ENCODE results near the gene SEMA4C.
A peak's percentile ranks its signal among the peaks of the same experiment; 100 is the strongest.
"Not testable (repeated sequence)": the region's sequence is repeated elsewhere in the genome, so short reads cannot be mapped to it uniquely, and the experiment has no call there.

SEMA4C gene

GRCh38 chr2:96863575-96864342, 6.1 kb downstream of the SEMA4C start:
- DNase-seq: no peak

- DNase-seq: not testable (repeated sequence)
Measured at GRCh38 chr2:96863056-96863455, 6.8 kb downstream of the SEMA4C start.

- DNase-seq: no peak
Measured at GRCh38 chr2:96861074-96861473, 8.8 kb downstream of the SEMA4C start.

GRCh38 chr2:96860065-96861029, 9.5 kb downstream of the SEMA4C start:
- no peak for DNase-seq

GRCh38 chr2:96859681-96860064, 10.2 kb downstream of the SEMA4C start:
- DNase-seq: no peak

GRCh38 chr2:96859099-96859649, 10.7 kb downstream of the SEMA4C start:
- no peak for DNase-seq

GRCh38 chr2:96857667-96858372, 12.1 kb downstream of the SEMA4C start, which contains the start of gene ANKRD39:
Gene ANKRD39, minus strand, starts transcription at chr2:96858016. Its CDS starts 29 bp downstream, at chr2:96857987.
- peak; percentile 97 for DNase-seq

- peak; percentile 33 for DNase-seq
Measured at GRCh38 chr2:96856776-96857666, 12.9 kb downstream of the SEMA4C start.

- DNase-seq: no peak
Measured at GRCh38 chr2:96853321-96853720, 16.6 kb downstream of the SEMA4C start.

GRCh38 chr2:96852667-96853066, 17.2 kb downstream of the SEMA4C start:
- no peak for DNase-seq

- no peak for DNase-seq
Measured at GRCh38 chr2:96848264-96848663, 21.6 kb downstream of the SEMA4C start.

GRCh38 chr2:96847586-96847985, 22.3 kb downstream of the SEMA4C start:
- no peak for DNase-seq

GRCh38 chr2:96846825-96847224, 23.1 kb downstream of the SEMA4C start:
- no peak for DNase-seq

- no peak for DNase-seq
Measured at GRCh38 chr2:96844405-96844808, 25.5 kb downstream of the SEMA4C start.

- DNase-seq: no peak
Measured at GRCh38 chr2:96843538-96844268, 26.2 kb downstream of the SEMA4C start, which contains the start of gene ANKRD23. Gene ANKRD23, minus strand, starts transcription at chr2:96844021. Its CDS starts 29 bp downstream, at chr2:96843992.

- no peak for DNase-seq
Measured at GRCh38 chr2:96842600-96842999, 27.3 kb downstream of the SEMA4C start.

- DNase-seq: no peak
Measured at GRCh38 chr2:96841701-96842495, 28.0 kb downstream of the SEMA4C start.

GRCh38 chr2:96839875-96840850, 29.7 kb downstream of the SEMA4C start:
- DNase-seq: no peak

Data from NCI-H2029 (cell line).